SK-N-SH treated with all-trans-retinoic acid at 6 μM for 48 hours (cell line): ENCODE measurements around the gene DCBLD1.

Experiments
- ATAC-seq: fragments of 200-7000 bp; cut with Tn5 transposase; 3 replicates; pipeline ENCODE4 v1.9.1; 2020; ENCODE audit warnings: mild to moderate bottlenecking, moderate library complexity
- ARNTL ChIP-seq: fragments of 450-650 bp; formaldehyde crosslinking; IDR thresholded peaks from 2 replicates; pipeline ENCODE4 v1.5.0; 2020; ENCODE audit warnings: low read depth, mild to moderate bottlenecking, moderate library complexity, borderline replicate concordance
- BACH2 ChIP-seq: fragments of 250-450 bp; sonication (Bioruptor Pico); IDR thresholded peaks from 2 replicates; pipeline ENCODE4 v1.9.0; 2021; ENCODE audit warnings: mild to moderate bottlenecking, borderline replicate concordance
- CREB5 ChIP-seq: fragments of 250-450 bp; sonication (Bioruptor Pico); IDR thresholded peaks from 2 replicates; pipeline ENCODE4 v1.5.1; 2020; ENCODE audit warnings: low read depth, mild to moderate bottlenecking, moderate library complexity
- CSDC2 ChIP-seq: fragments of 250-450 bp; sonication (Bioruptor Pico); IDR thresholded peaks from 2 replicates; pipeline ENCODE4 v1.5.0; 2020; ENCODE audit warnings: mild to moderate bottlenecking, moderate library complexity
- CSRNP3 ChIP-seq: fragments of 250-450 bp; sonication (Bioruptor Pico); IDR thresholded peaks from 2 replicates; pipeline ENCODE4 v1.5.1; 2021; ENCODE audit warnings: mild to moderate bottlenecking, moderate library complexity
- ESRRG ChIP-seq: fragments of 250-450 bp; sonication (Bioruptor Pico); IDR thresholded peaks from 2 replicates; pipeline ENCODE4 v1.6.1; 2021; ENCODE audit warnings: mild to moderate bottlenecking
- GLIS3 ChIP-seq: fragments of 250-450 bp; sonication (Bioruptor Pico); IDR thresholded peaks from 2 replicates; pipeline ENCODE4 v1.5.0; 2020; ENCODE audit warnings: mild to moderate bottlenecking, moderate library complexity
- ISL1 ChIP-seq: fragments of 250-450 bp; sonication (Bioruptor Pico); IDR thresholded peaks from 2 replicates; pipeline ENCODE4 v2.1.2; 2022; ENCODE audit warnings: mild to moderate bottlenecking, moderate library complexity
- OSR1 ChIP-seq: fragments of 250-450 bp; sonication (Bioruptor Pico); IDR thresholded peaks from 2 replicates; pipeline ENCODE4 v1.8.0; 2022; ENCODE audit warnings: moderate library complexity, mild to moderate bottlenecking, inconsistent platforms
- PPARA ChIP-seq: fragments of 250-450 bp; sonication (Bioruptor Pico); IDR thresholded peaks from 2 replicates; pipeline ENCODE4 v1.5.0; 2020; ENCODE audit warnings: mild to moderate bottlenecking, borderline replicate concordance
- RARB ChIP-seq: fragments of 250-450 bp; sonication (Bioruptor Pico); IDR thresholded peaks from 2 replicates; pipeline ENCODE4 v1.8.0; 2021; ENCODE audit warnings: mild to moderate bottlenecking, moderate library complexity
- SNAI2 ChIP-seq: fragments of 250-450 bp; sonication (Bioruptor Pico); IDR thresholded peaks from 2 replicates; pipeline ENCODE4 v1.5.0; 2020; ENCODE audit warnings: mild to moderate bottlenecking, moderate library complexity
- TCF4 ChIP-seq: fragments of 250-450 bp; sonication (Bioruptor Pico); IDR thresholded peaks from 2 replicates; pipeline ENCODE4 v1.8.0; 2021; ENCODE audit warnings: mild to moderate bottlenecking, moderate library complexity, borderline replicate concordance
- TOX ChIP-seq: fragments of 250-450 bp; sonication (Bioruptor Pico); IDR thresholded peaks from 2 replicates; pipeline ENCODE4 v1.8.0; 2021; ENCODE audit warnings: mild to moderate bottlenecking, moderate library complexity, borderline replicate concordance
- TSHZ2 ChIP-seq: fragments of 250-450 bp; sonication (Bioruptor Pico); IDR thresholded peaks from 2 replicates; pipeline ENCODE4 v1.5.0; 2020; ENCODE audit warnings: mild to moderate bottlenecking, moderate library complexity
- ZC3H10 ChIP-seq: fragments of 250-450 bp; sonication (Bioruptor Pico); IDR thresholded peaks from 2 replicates; pipeline ENCODE4 v1.5.1; 2021; ENCODE audit warnings: mild to moderate bottlenecking, moderate library complexity
- ZFP3 ChIP-seq: fragments of 250-450 bp; sonication (Bioruptor Pico); IDR thresholded peaks from 2 replicates; pipeline ENCODE4 v1.5.0; 2020; ENCODE audit warnings: mild to moderate bottlenecking, moderate library complexity
- ZFP30 ChIP-seq: fragments of 450-650 bp; formaldehyde crosslinking; IDR thresholded peaks from 2 replicates; pipeline ENCODE4 v1.5.0; 2022; ENCODE audit warnings: mild to moderate bottlenecking, moderate library complexity
- ZNF565 ChIP-seq: fragments of 450-650 bp; formaldehyde crosslinking; conservative IDR thresholded peaks from 2 replicates; pipeline ENCODE4 v1.5.0; 2020; ENCODE audit warnings: low read depth, mild to moderate bottlenecking, moderate library complexity
- ZNF70 ChIP-seq: fragments of 450-650 bp; formaldehyde crosslinking; IDR thresholded peaks from 2 replicates; pipeline ENCODE4 v1.5.0; 2020; ENCODE audit warnings: mild to moderate bottlenecking, moderate library complexity
- ZNF8 ChIP-seq: fragments of 450-650 bp; formaldehyde crosslinking; IDR thresholded peaks from 2 replicates; pipeline ENCODE4 v1.5.0; 2020; ENCODE audit warnings: mild to moderate bottlenecking, moderate library complexity
- TF ChIP-seq, protein P1 (sequence below): fragments of 250-450 bp; sonication (Bioruptor Pico); IDR thresholded peaks from 2 replicates; pipeline ENCODE4 v1.8.0; 2020; ENCODE audit warnings: mild to moderate bottlenecking, moderate library complexity, borderline replicate concordance
- TF ChIP-seq, protein P2 (sequence below): fragments of 250-450 bp; sonication (Bioruptor Pico); IDR thresholded peaks from 2 replicates; pipeline ENCODE4 v1.8.0; 2021; ENCODE audit warnings: low read depth, mild to moderate bottlenecking, moderate library complexity, borderline replicate concordance

DCBLD1 gene

DNA sequence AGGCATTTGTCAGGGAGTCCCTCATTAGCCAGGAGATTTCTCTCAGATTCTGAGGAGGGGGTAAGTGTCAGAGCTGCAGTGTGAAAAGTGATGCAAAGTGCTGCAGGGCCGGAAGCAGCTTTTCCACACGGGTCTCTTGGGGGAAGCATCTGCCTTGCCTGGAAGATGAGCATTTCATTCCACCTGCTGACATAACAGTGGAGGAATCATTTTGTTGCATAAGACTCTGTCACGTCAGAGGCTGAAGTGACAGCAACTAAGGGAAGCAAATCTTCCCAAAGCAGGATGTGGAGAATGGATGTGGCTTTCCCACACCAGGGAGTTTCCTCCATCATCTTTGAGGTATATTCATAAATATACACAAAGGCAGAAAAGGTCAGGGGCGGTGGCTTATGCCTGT is 22.8 kb downstream of the DCBLD1 start:
- TF ChIP-seq GLIS3 (CRISPR knock-in tag) (no peak), CSDC2 (no peak), BACH2 (no peak), ZNF8 (CRISPR knock-in tag) (no peak), PPARA (no peak), ISL1 (CRISPR knock-in tag) (no peak), CSRNP3 (no peak), OSR1 (no peak), RARB (CRISPR knock-in tag) (no peak), TOX (CRISPR knock-in tag) (no peak)
- ATAC-seq: no peak

GRCh38 chr6:117506180-117506835 is 23.8 kb downstream of the DCBLD1 start:
- ATAC-seq: peak; percentile 93
- no peak for TF ChIP-seq TOX (CRISPR knock-in tag)
- TF ChIP-seq ZFP3 (CRISPR knock-in tag): no peak
- TF ChIP-seq CSDC2: no peak
- TF ChIP-seq ISL1 (CRISPR knock-in tag): no peak
- TF ChIP-seq CSRNP3: no peak
- TF ChIP-seq ZFP30 (CRISPR knock-in tag): no peak
- no peak for TF ChIP-seq ARNTL (CRISPR knock-in tag)
- no peak for TF ChIP-seq SNAI2 (CRISPR knock-in tag)
- TF ChIP-seq, protein P1, sequence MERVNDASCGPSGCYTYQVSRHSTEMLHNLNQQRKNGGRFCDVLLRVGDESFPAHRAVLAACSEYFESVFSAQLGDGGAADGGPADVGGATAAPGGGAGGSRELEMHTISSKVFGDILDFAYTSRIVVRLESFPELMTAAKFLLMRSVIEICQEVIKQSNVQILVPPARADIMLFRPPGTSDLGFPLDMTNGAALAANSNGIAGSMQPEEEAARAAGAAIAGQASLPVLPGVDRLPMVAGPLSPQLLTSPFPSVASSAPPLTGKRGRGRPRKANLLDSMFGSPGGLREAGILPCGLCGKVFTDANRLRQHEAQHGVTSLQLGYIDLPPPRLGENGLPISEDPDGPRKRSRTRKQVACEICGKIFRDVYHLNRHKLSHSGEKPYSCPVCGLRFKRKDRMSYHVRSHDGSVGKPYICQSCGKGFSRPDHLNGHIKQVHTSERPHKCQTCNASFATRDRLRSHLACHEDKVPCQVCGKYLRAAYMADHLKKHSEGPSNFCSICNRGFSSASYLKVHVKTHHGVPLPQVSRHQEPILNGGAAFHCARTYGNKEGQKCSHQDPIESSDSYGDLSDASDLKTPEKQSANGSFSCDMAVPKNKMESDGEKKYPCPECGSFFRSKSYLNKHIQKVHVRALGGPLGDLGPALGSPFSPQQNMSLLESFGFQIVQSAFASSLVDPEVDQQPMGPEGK (CRISPR knock-in tag): no peak
- no peak for TF ChIP-seq ZNF70 (CRISPR knock-in tag)
- no peak for TF ChIP-seq ZNF565 (CRISPR knock-in tag)
- no peak for TF ChIP-seq PPARA
- no peak for TF ChIP-seq BACH2
- TF ChIP-seq, protein P2, sequence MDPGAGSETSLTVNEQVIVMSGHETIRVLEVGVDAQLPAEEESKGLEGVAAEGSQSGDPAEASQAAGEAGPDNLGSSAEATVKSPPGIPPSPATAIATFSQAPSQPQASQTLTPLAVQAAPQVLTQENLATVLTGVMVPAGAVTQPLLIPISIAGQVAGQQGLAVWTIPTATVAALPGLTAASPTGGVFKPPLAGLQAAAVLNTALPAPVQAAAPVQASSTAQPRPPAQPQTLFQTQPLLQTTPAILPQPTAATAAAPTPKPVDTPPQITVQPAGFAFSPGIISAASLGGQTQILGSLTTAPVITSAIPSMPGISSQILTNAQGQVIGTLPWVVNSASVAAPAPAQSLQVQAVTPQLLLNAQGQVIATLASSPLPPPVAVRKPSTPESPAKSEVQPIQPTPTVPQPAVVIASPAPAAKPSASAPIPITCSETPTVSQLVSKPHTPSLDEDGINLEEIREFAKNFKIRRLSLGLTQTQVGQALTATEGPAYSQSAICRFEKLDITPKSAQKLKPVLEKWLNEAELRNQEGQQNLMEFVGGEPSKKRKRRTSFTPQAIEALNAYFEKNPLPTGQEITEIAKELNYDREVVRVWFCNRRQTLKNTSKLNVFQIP (CRISPR knock-in tag): no peak
- TF ChIP-seq TSHZ2 (CRISPR knock-in tag): no peak
- no peak for TF ChIP-seq CREB5 (CRISPR knock-in tag)
- TF ChIP-seq RARB (CRISPR knock-in tag): no peak
- no peak for TF ChIP-seq ZC3H10 (CRISPR knock-in tag)
- no peak for TF ChIP-seq ESRRG
- no peak for TF ChIP-seq TCF4 (CRISPR knock-in tag)
